Muscle of leg (tissue), 11 donors: ENCODE measurements around the gene ABRACL. TPM values are rescaled to one million over a fixed set of nuclear protein-coding genes. Genes with fewer than 3 reads are reported as not detected.
"Not testable (repeated sequence)": the region's sequence is repeated elsewhere in the genome, so short reads cannot be mapped to it uniquely, and the experiment has no call there.

Experiments
- DNase-seq: peaks from one replicate; pipeline ENCODE4 v3.0.0; 2013
- H3K27ac ChIP-seq: one replicate; pipeline ENCODE4 v1.5.1; 2013; ENCODE audit warnings: mild to moderate bottlenecking, low read length, control low read depth
- H3K27me3 ChIP-seq: one replicate; pipeline ENCODE4 v1.6.1; 2013; ENCODE audit warnings: low read length; ENCODE audit not compliant: control insufficient read depth, insufficient read depth
- H3K36me3 ChIP-seq: one replicate; pipeline ENCODE4 v1.6.1; 2013; ENCODE audit warnings: low read length; ENCODE audit not compliant: control insufficient read depth, insufficient read depth
- H3K4me1 ChIP-seq: one replicate; pipeline ENCODE4 v1.6.1; 2013; ENCODE audit warnings: low read length; ENCODE audit not compliant: control insufficient read depth, insufficient read depth
- H3K4me3 ChIP-seq: one replicate; pipeline ENCODE4 v1.5.1; 2013; ENCODE audit warnings: low read length, control low read depth
- H3K9me3 ChIP-seq: replicated peaks from 2 replicates; pipeline ENCODE4 v1.6.1; 2013; ENCODE audit warnings: low read depth, low read length; ENCODE audit not compliant: control insufficient read depth
- WGBS: methylation state at CpG from one replicate; pipeline ENCODE4 v1.1.5; 2013; ENCODE audit warnings: missing lambda C conversion rate; ENCODE audit not compliant: insufficient coverage; 5-methylcytosine and 5-hydroxymethylcytosine counted together
- polyA plus RNA-seq, 8 donors: library from polyadenylated mRNA; unstranded; fragments of 120-200 nt; gene quantifications; one replicate each; pipeline versions ENCODE4 v1.2.1 to v1.2.3, GENCODE V29; 2013; ENCODE audit warnings: inconsistent platforms in 1 of 8, low replicate concordance in 1 of 8; ENCODE audit not compliant: insufficient read length in 8 of 8, insufficient read depth in 1 of 8
- total RNA-seq: library from RNA; stranded (reverse); fragments of 120-200 nt; gene quantifications from one replicate; pipeline ENCODE4 v1.2.4, GENCODE V29; 2013

Gene ABRACL
- total and polyA plus RNA-seq, 9 donors, result 14.8 to 32.7 (median 19.7) TPM

DNA sequence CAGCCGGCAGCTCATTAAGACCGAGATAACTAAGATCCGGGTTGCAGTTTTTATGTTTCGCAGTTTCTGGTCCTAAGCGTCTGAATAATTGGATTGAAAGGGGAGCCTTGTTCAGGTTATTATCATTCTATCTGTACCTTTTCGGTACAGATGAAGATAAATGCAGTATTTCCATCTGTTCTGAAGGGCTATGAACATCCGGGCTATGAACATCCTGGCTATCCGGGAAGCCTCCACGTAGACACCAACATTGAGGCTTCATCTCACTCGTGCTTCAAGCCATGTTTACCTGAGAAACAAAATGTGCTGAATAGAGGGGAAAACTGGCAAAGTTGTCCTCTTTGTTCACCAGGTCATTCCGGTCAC is 40.1 kb upstream of the ABRACL start:
- Histone ChIP-seq H3K4me3 (peak overlapping the region; percentile 90), H3K27ac (peak overlapping the region; percentile 66), H3K27me3 (no peaks in the 10 kb centered on the region), H3K9me3 (no peaks in the 10 kb centered on the region), H3K36me3 (no peaks in the 10 kb centered on the region), H3K4me1 (peaks cover 8% of the 10 kb centered on the region)
- no peak for DNase-seq
- WGBS, result 10% methylated on average over 2 of the region's 11 CpGs

DNA sequence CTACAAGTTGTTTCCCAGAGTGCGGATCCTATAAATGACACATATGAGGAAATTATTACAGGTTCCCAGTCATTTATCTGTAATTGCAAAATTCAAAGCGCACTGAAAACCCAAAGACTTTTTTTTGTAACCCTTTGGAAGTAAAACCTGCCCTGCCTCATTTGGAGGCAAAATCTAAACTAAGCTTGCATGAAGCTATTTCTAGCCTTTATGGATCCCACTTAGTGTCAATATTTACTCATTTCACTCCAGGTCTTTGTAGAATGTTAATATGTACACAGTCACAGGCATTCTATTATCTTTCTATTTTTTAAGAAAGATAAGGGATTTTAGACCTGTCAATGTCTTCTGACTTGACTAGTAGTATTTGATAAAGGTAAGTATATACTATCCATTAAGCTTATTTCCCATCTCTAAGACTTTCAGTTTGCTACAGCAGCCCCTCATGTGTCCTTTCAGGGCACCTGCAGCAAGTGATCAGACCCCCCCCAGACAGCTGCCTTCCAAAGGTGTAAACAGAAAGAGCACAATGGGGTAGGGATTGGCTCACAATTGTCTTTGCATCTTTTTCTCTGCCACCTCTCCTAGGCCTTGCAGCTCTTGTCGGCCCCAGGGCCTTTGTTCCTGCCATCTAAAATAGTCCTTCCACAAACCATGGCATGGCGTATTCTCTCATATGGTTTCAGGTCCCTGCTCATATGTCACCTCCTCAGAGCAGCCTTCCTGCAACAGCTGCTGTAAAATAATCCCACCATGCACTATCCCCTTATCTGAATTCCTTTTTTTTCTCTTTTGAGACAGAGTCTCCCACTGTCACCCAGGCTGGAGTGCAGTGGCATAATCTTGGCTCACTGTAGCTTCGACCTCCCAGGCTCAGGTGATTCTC is 39.2 kb upstream of the ABRACL start:
- no peaks in the 10 kb centered on the region for H3K9me3 ChIP-seq
- H3K4me1 ChIP-seq, result peaks cover 8% of the 10 kb centered on the region
- WGBS, result 90% methylated on average over 3 of the region's 5 CpGs
- DNase-seq, result no peak
- H3K27me3 ChIP-seq, result no peaks in the 10 kb centered on the region
- no peaks in the 10 kb centered on the region for H3K36me3 ChIP-seq
- no peak overlapping the region for H3K27ac ChIP-seq
- H3K4me3 ChIP-seq, result no peak overlapping the region

GRCh38 chr6:138991206-138991605 is 37.3 kb upstream of the ABRACL start:
- Histone ChIP-seq H3K4me1 (peaks cover 4% of the 10 kb centered on the region), H3K9me3 (no peaks in the 10 kb centered on the region), H3K4me3 (no peak overlapping the region), H3K36me3 (no peaks in the 10 kb centered on the region), H3K27me3 (no peaks in the 10 kb centered on the region), H3K27ac (no peak overlapping the region)
- DNase-seq, result no peak
- 65% methylated on average over 5 of the region's 5 CpGs for WGBS

DNA sequence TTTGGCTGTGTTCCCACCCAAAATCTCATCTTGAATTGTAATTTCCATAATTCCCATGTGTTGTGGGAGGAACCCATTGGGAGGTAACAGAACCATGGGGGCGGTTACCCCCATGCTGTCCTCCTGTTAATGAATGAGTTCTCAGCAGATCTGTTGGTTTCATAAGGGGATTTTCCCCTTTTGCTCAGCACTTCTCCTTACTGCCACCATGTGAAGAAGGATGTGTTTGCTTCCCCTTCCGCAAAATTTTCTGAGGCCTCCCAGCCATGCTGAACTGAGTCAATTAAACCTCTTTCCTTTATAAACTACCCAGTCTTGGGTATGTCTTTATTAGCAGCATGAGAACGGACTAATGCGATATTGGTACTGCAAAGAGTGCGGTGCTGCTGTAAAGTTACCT is 35.6 kb upstream of the ABRACL start:
- DNase-seq, H3K9me3 ChIP-seq, H3K27me3 ChIP-seq, H3K36me3 ChIP-seq, H3K4me3 ChIP-seq, H3K27ac ChIP-seq, H3K4me1 ChIP-seq: not testable (repeated sequence)
- 95% methylated on average over 3 of the region's 5 CpGs for WGBS

- H3K27me3 ChIP-seq, DNase-seq: not testable (repeated sequence)
- 50% methylated on average over 1 of the region's 1 CpG for WGBS
These were observed 35.1 kb upstream of the ABRACL start for GRCh38 chr6:138993410-138993809.

GRCh38 chr6:138996524-138996923 is 32.0 kb upstream of the ABRACL start:
- Histone ChIP-seq H3K27me3 (no peaks in the 10 kb centered on the region), H3K4me3 (no peak overlapping the region), H3K4me1 (peaks cover 3% of the 10 kb centered on the region), H3K9me3 (no peaks in the 10 kb centered on the region), H3K27ac (no peak overlapping the region), H3K36me3 (no peaks in the 10 kb centered on the region)
- WGBS, result no CpG with 5 or more reads among the region's 3 CpGs
- DNase-seq, result no peak

More at GRCh38 chr6:138993410-138993809, 35.1 kb upstream of the ABRACL start:
- H3K36me3 ChIP-seq, H3K4me3 ChIP-seq, H3K4me1 ChIP-seq, H3K27ac ChIP-seq, H3K9me3 ChIP-seq: not testable (repeated sequence)

- no peak for DNase-seq
- Histone ChIP-seq H3K9me3 (no peaks in the 10 kb centered on the region), H3K36me3 (no peaks in the 10 kb centered on the region), H3K27ac (no peak overlapping the region), H3K27me3 (no peaks in the 10 kb centered on the region), H3K4me1 (peaks cover 3% of the 10 kb centered on the region), H3K4me3 (no peak overlapping the region)
- 100% methylated on average over 1 of the region's 5 CpGs for WGBS
These were observed 31.4 kb upstream of the ABRACL start for GRCh38 chr6:138997136-138997535.

DNA sequence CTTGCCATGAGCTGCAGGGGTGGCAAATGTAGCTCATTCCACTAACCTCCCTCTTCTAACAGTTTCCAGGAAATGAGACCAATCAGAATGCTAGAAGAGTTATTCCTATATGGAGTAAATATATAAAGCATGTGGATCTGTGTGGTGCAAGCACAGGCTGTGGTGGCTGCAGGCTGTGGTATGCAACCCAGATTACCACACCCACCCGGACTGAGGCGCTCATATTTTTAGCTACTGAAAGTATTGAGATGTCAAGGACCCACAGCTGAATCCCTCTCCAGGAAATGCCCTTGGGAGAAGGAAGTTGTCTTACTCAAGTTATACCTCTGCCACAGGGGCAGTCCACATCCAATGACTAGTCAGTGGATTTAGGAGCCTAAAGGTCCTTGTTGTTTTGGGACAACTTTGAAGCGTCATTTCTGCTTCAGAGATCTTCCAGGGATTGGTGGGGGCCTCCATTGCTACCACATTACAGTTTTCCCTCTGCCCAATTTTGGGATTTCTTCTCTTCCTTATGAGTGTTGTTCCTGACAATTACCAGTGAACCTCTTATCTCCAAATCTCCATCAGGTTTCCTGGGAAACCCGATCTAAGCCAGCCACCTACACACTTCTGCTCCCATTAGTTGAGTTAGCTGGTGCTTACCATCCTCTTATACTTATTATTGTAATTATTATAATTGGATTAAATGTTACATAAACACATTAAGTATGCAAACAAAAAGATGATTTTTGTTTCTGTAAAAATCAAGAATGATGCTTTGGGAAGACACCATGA is 28.4 kb upstream of the ABRACL start:
- no peak overlapping the region for H3K27ac ChIP-seq
- no peaks in the 10 kb centered on the region for H3K9me3 ChIP-seq
- H3K27me3 ChIP-seq, result no peaks in the 10 kb centered on the region
- peaks cover 3% of the 10 kb centered on the region for H3K4me1 ChIP-seq
- no CpG with 5 or more reads among the region's 4 CpGs for WGBS
- DNase-seq, result no peak
- no peak overlapping the region for H3K4me3 ChIP-seq
- H3K36me3 ChIP-seq, result no peaks in the 10 kb centered on the region

GRCh38 chr6:139003751-139004150 is 24.8 kb upstream of the ABRACL start:
- H3K27ac ChIP-seq, result no peak overlapping the region
- H3K27me3 ChIP-seq, result no peaks in the 10 kb centered on the region
- H3K4me3 ChIP-seq, result no peak overlapping the region
- H3K4me1 ChIP-seq, result peaks cover 3% of the 10 kb centered on the region
- H3K36me3 ChIP-seq, result no peaks in the 10 kb centered on the region
- DNase-seq, result no peak
- no peaks in the 10 kb centered on the region for H3K9me3 ChIP-seq

- Histone ChIP-seq H3K36me3 (no peaks in the 10 kb centered on the region), H3K27me3 (no peaks in the 10 kb centered on the region), H3K9me3 (no peaks in the 10 kb centered on the region)
These were observed 22.1 kb upstream of the ABRACL start for GRCh38 chr6:139006477-139006876.

More at GRCh38 chr6:139006477-139006876, 22.1 kb upstream of the ABRACL start:
- Histone ChIP-seq H3K27ac (no peak overlapping the region), H3K4me1 (no peaks in the 10 kb centered on the region), H3K4me3 (no peak overlapping the region)
- no peak for DNase-seq
- no CpG with 5 or more reads among the region's 3 CpGs for WGBS
